Gastroesophageal sphincter (tissue), 4 donors: Measurements from ENCODE around the gene NSMCE1. TPM values are rescaled to one million over a fixed set of nuclear protein-coding genes. Genes with fewer than 3 reads are reported as not detected.
"Not testable (repeated sequence)": the region's sequence is repeated elsewhere in the genome, so short reads cannot be mapped to it uniquely, and the experiment has no call there.

Source experiments
- ATAC-seq: fragments of 150-250 bp; one replicate; pipeline ENCODE4 v1.9.1; 2016; ENCODE audit warnings: mild to moderate bottlenecking, moderate library complexity
- H3K27ac ChIP-seq, 4 donors: fragments of 200-600 bp; sonication (generic) in 3 of 4; 1 replicate in 3 of 4; 2 replicates in 1 of 4; pipeline ENCODE4 v1.5.1; 2016 to 2019
- H3K27me3 ChIP-seq: fragments of 200-600 bp; sonication (generic); one replicate; pipeline ENCODE4 v1.5.1; 2019
- H3K36me3 ChIP-seq, 2 donors: fragments of 200-600 bp; sonication (generic); one replicate each; pipeline ENCODE4 v1.5.1; 2019; ENCODE audit warnings: control low read depth in 1 of 2
- H3K4me1 ChIP-seq, 3 donors: fragments of 200-600 bp; sonication (generic); 1 replicate in 2 of 3; 2 replicates in 1 of 3; pipeline ENCODE4 v1.5.1; 2016 to 2019; ENCODE audit warnings: control low read depth in 2 of 3
- H3K4me3 ChIP-seq, 2 donors: fragments of 200-600 bp; sonication (generic); one replicate each; pipeline ENCODE4 v1.5.1; 2019; ENCODE audit warnings: mild to moderate bottlenecking in 1 of 2, moderate library complexity in 1 of 2
- H3K9me3 ChIP-seq, 3 donors: fragments of 200-600 bp; sonication (generic); one replicate each; pipeline ENCODE4 v1.5.1; 2017 to 2019; ENCODE audit warnings: control low read depth in 2 of 3
- EP300 ChIP-seq: sonication (generic); formaldehyde crosslinking; IDR thresholded peaks from one replicate; pipeline ENCODE4 v1.6.1; 2017; ENCODE audit warnings: antibody characterized with exemption, mild to moderate bottlenecking
- POLR2A ChIP-seq, 2 donors: fragments of 450-650 bp; IDR thresholded peaks; one replicate each; pipeline ENCODE4 v1.6.1; 2017; ENCODE audit warnings: antibody characterized with exemption in 2 of 2, mild to moderate bottlenecking in 2 of 2, moderate library complexity in 1 of 2
- POLR2AphosphoS5 ChIP-seq: sonication (generic); formaldehyde crosslinking; IDR thresholded peaks from one replicate; pipeline ENCODE4 v1.6.1; 2017; ENCODE audit warnings: antibody characterized with exemption
- WGBS, 2 donors: methylation state at CpG; one replicate each; pipeline ENCODE4 v1.1.5; 2018; ENCODE audit warnings: low coverage in 1 of 2; 5-methylcytosine and 5-hydroxymethylcytosine counted together
- total RNA-seq, 4 donors: library from RNA; depleted of rRNA; stranded (reverse); fragments of >200 nt; gene quantifications; one replicate each; pipeline ENCODE4 v1.1.0, GENCODE V29; 2016
- TF ChIP-seq, protein P1 (sequence below), 4 experiments: fragments of 200-600 bp in 2 of 4; fragments of 450-650 bp in 2 of 4; sonication (generic) in 1 of 4; IDR thresholded peaks; one replicate each; pipeline ENCODE4 v1.5.1; 2017 to 2019; ENCODE audit warnings: antibody characterized with exemption in 4 of 4, mild to moderate bottlenecking in 2 of 4, moderate library complexity in 2 of 4

Gene NSMCE1
- total RNA-seq, 4 donors from 2014 or later, result 48.4 to 66.0 (median 63.3) TPM

DNA sequence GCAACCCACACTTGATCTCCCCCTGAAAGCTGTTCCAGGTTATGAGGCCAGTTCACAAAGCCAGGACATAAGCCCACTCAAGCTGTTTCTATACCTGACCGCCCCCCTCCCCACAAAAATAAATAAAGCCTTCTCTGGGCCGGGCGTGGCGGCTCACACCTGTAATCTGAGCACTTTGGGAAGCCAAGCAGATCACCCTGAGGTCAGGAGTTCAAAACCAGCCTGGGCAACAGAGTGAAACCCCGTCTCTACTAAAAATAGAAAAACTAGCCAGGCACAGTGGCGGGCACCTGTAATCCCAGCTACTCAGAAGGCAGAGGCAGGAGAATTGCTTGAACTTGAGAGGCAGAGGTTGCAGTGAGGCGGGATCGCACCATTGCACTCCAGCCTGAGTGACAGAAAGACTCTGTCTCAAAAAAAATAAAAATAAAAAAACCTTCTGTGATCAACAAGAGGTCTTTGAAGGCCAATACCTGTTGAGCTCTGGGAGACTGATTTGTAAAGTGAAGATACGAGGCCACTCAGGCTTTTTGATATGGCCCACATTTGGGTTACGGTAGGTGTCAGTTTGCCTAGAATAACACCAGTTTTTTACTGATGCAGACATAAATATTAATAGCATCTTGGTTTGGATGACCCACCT lies 63.0 kb downstream of the NSMCE1 start:
- Histone ChIP-seq H3K27me3 (no peaks in the 10 kb centered on the region), H3K9me3 (no peaks in the 10 kb centered on the region), H3K36me3 (peaks cover 0 to 15% of the 10 kb centered on the region in 2 donors), H3K27ac (peak overlapping the region in 1 of 4 donors; percentile 94), H3K4me1 (peaks cover 0 to 18% (median 11%) of the 10 kb centered on the region in 3 donors), H3K4me3 (no peak overlapping the region)
- 93 to 100% methylated on average over 2 to 10 of the region's 10 CpGs for WGBS, 2 donors
- ATAC-seq, result no peak
- TF ChIP-seq POLR2A (IDR thresholded peaks at IDR 0.05), result no peak
- TF ChIP-seq, protein P1, sequence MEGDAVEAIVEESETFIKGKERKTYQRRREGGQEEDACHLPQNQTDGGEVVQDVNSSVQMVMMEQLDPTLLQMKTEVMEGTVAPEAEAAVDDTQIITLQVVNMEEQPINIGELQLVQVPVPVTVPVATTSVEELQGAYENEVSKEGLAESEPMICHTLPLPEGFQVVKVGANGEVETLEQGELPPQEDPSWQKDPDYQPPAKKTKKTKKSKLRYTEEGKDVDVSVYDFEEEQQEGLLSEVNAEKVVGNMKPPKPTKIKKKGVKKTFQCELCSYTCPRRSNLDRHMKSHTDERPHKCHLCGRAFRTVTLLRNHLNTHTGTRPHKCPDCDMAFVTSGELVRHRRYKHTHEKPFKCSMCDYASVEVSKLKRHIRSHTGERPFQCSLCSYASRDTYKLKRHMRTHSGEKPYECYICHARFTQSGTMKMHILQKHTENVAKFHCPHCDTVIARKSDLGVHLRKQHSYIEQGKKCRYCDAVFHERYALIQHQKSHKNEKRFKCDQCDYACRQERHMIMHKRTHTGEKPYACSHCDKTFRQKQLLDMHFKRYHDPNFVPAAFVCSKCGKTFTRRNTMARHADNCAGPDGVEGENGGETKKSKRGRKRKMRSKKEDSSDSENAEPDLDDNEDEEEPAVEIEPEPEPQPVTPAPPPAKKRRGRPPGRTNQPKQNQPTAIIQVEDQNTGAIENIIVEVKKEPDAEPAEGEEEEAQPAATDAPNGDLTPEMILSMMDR (IDR thresholded peaks at IDR 0.05), result no peak
- no peak for TF ChIP-seq EP300
- no peak for TF ChIP-seq POLR2AphosphoS5

DNA sequence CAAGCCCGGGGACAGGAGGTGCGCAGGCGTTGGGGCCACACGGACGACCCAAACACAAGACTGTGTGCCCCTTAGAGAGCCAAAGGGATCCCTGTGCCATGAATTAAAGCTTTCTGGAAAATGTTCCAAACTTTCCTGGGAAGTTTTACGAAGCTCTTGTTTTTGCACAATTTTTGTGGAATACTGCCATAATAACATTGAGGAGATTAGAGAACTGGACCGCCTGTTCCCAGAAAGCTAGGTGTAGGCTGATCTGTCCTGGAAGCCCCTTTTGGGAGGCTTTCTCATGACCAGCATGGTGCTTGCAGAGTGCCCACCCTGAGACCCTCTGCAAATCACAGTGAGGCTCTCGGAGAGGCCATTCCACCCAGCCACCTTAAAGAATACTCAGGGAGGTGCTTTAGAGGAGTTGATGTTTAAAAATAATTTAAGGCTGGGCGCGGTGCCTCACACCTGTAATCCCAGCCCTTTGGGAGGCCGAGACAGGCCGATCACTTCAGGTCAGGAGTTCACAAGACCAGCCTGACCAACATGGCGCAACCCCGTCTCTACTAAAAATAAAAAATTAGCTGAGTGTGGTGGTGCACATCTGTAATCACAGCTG lies 64.2 kb downstream of the NSMCE1 start:
- Histone ChIP-seq H3K36me3 (peaks cover 0 to 4% of the 10 kb centered on the region in 2 donors), H3K4me3 (peak overlapping the region; percentile 51 to 56), H3K27ac (peak overlapping the region; percentile 87 to 98 (median 96)), H3K9me3 (no peaks in the 10 kb centered on the region), H3K27me3 (no peaks in the 10 kb centered on the region), H3K4me1 (peaks cover 0 to 18% (median 11%) of the 10 kb centered on the region in 3 donors)
- ATAC-seq, result no peak
- 18 to 78% methylated on average over 2 to 4 of the region's 14 CpGs for WGBS, 2 donors
- no peak for TF ChIP-seq POLR2AphosphoS5
- no peak for TF ChIP-seq EP300
- no peak for TF ChIP-seq POLR2A (IDR thresholded peaks at IDR 0.05)
- TF ChIP-seq, protein P1 (IDR thresholded peaks at IDR 0.05), result no peak

DNA sequence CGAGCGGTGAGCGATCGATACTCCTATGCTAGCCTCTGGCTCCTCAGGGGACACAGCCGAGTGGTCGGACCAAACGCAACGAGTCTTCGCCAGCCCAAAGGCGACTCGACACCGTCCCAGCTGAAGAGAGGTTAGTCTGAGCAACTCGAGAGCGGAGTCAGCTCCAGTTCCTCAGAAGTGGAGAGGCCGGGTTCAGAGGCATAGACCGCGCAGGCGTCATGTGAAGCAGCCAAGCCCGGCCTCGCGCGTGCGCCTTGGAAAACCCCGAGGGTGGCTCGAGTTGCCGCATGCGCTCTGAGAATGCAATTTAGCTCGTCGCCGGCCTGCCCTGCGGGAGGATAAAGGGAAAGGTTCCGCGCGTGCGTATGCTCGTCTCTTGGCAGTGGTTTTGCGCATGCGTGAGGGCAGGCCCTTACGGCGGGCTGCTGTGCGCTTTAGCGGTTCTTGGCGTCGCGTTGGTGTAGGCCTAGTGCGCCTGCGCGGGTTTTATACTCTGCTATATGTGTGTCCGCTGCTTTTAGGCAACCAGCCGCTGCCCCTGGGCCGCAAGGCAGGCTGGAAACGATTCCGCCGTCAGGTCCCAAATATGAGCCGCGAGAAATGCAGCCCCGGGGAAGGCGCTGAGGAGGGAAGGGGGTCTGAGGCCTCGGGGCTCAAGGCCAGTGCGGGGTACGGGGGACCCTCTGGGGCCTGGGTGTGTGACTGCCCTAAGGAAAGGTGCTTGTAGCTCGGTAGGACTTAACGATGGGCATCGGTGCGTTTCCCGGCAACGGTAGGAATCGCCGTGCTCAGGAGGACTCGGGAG lies 64.9 kb downstream of the NSMCE1 start, which contains the start of gene KDM8:
Gene KDM8 (plus strand): TSS at position 20 of the 805 bp plus-strand sequence. CDS start 6,598 bp downstream, outside the sequence.
- ATAC-seq, result peak; percentile 97
- Histone ChIP-seq H3K4me1 (peaks cover 0 to 18% (median 11%) of the 10 kb centered on the region in 3 donors), H3K27ac (peak within 1 kb of the TSS; percentile 87 to 98 (median 96)), H3K27me3 (no peaks in the 10 kb centered on the region), H3K4me3 (peak within 1 kb of the TSS; percentile 54 to 56), H3K9me3 (no peaks in the 10 kb centered on the region), H3K36me3 (peaks cover 0 to 3% of the 10 kb centered on the region in 2 donors)
- WGBS, 2 donors, result 0% methylated on average over 15 of the region's 70 CpGs; no CpG with 5 or more reads in 1 of the 2 donors
- TF ChIP-seq, protein P1 (IDR thresholded peaks at IDR 0.05), result no peak
- TF ChIP-seq POLR2A (IDR thresholded peaks at IDR 0.05) (peak; percentile 58 to 69), POLR2AphosphoS5 (peak; percentile 87)

DNA sequence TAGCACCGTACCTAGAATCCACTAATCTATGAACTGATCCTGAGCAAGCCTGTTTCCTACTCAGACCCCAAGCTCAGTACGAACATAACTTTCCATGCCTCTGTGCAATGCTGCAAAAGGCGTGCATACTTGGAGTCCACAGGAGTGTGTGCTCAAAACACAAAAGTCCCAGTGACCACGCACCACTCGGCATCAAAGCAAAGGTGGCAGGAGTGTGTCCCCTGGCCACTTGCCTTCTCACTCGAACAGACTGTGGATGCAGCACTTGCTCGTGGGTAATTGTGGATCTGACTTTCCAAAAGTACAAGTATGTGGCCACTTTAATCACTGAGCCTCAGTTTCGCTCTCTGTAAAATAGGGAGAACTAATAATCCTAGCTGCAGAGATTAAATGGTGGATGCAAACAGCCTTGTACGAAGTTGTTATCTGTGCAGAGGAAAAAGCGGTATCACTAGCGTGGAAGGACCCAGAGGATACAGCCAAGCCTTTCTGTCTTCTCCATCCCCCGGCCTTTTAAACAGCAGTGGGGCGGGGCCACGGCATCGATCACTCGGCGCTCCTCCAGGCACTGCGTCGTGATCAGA lies 65.6 kb downstream of the NSMCE1 start:
- ATAC-seq, result peak; percentile 84
- no peaks in the 10 kb centered on the region for H3K27me3 ChIP-seq
- peaks cover 0 to 3% of the 10 kb centered on the region in 2 donors for H3K36me3 ChIP-seq
- peaks cover 0 to 18% (median 11%) of the 10 kb centered on the region in 3 donors for H3K4me1 ChIP-seq
- WGBS, 2 donors, result 11 to 37% methylated on average over 10 to 14 of the region's 19 CpGs
- H3K9me3 ChIP-seq, result no peaks in the 10 kb centered on the region
- H3K4me3 ChIP-seq, result peak overlapping the region; percentile 54 to 56
- TF ChIP-seq, protein P1 (IDR thresholded peaks at IDR 0.05), result no peak
- TF ChIP-seq POLR2AphosphoS5 (peak; percentile 51), POLR2A (IDR thresholded peaks at IDR 0.05) (no peak)
- peak overlapping the region; percentile 87 to 98 (median 96) for H3K27ac ChIP-seq

DNA sequence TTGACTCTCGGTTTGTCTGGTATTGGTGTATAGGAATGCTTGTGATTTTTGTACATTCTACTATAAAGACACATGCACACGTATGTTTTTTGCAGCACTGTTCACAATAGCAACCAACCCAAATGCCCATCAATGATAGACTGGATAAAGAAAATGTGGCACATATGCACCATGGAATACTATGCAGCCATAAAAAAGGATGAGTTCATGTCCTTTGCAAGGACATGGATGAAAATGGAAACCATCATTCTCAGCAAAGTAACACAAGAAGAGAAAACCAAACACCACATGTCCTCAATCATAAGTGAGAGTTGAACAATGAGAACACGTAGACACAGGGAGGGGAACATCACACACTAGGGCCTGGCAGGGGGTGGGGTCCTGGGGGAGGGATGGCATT lies 67.7 kb downstream of the NSMCE1 start:
- H3K9me3 ChIP-seq, H3K27ac ChIP-seq: not testable (repeated sequence)
- WGBS, 2 donors, result 79 to 86% methylated on average over 1 to 3 of the region's 3 CpGs

More for the DNA sequence above, 67.7 kb downstream of the NSMCE1 start:
- H3K4me3 ChIP-seq, ATAC-seq, H3K36me3 ChIP-seq: not testable (repeated sequence)
- Histone ChIP-seq H3K27me3 (peaks cover 17% of the 10 kb centered on the region), H3K4me1 (peaks cover 0 to 18% (median 11%) of the 10 kb centered on the region in 3 donors)
